H1 (cell line): ENCODE measurements around the gene VAMP2. TPM values are rescaled to one million over a fixed set of nuclear protein-coding genes. Genes with fewer than 3 reads are reported as not detected.
A peak's percentile ranks its signal among the peaks of the same experiment; 100 is the strongest.

Source experiments
- CTCF ChIA-PET: fragments of 300-600 bp; sonication (Branson Sonifier 250); formaldehyde crosslinking; loops from one replicate; lab custom pipeline; 2021; ENCODE audit not compliant: partially characterized antibody; lab: Charles Lee
- POLR2A ChIA-PET: fragments of 300-600 bp; sonication (Branson Sonifier 250); formaldehyde crosslinking; loops from one replicate; lab custom pipeline; 2021; ENCODE audit warnings: inconsistent platforms; ENCODE audit not compliant: partially characterized antibody; lab: Charles Lee
- DNase-seq, 2 experiments: peaks; one replicate each; pipeline versions ENCODE4 v3.0.0 to v3.0.0-alpha.2; 2010 to 2022; ENCODE audit warnings: low spot score in 2 of 2, low read depth in 1 of 2, mixed read lengths in 1 of 2
- FAIRE-seq: peaks from 2 replicates; lab custom pipeline; 2011; peaks lifted over from hg19 to GRCh38; lab: Jason Lieb, UNC
- H2AFZ ChIP-seq: 2 replicates; pipeline ENCODE4 v1.8.1; 2012; ENCODE audit warnings: low read length, inconsistent platforms
- H2AK5ac ChIP-seq: 2 replicates; pipeline ENCODE4 v1.6.1; 2013; ENCODE audit warnings: low read depth, low read length
- H2BK120ac ChIP-seq: replicated peaks from 2 replicates; pipeline ENCODE3; 2013; ENCODE audit warnings: low read depth, low read length, inconsistent platforms
- H2BK12ac ChIP-seq: 2 replicates; pipeline ENCODE4 v1.6.1; 2013; ENCODE audit warnings: low read depth, low read length
- H2BK15ac ChIP-seq: 2 replicates; pipeline ENCODE4 v1.6.1; 2013; ENCODE audit warnings: low read length
- H2BK20ac ChIP-seq: 2 replicates; pipeline ENCODE4 v1.6.1; 2013; ENCODE audit warnings: low read length
- H2BK5ac ChIP-seq: 2 replicates; pipeline ENCODE4 v1.6.1; 2013; ENCODE audit warnings: low read depth, low read length
- H3K14ac ChIP-seq: 2 replicates; pipeline ENCODE4 v1.6.1; 2013; ENCODE audit warnings: inconsistent platforms; ENCODE audit not compliant: insufficient read length
- H3K18ac ChIP-seq: 2 replicates; pipeline ENCODE4 v1.6.1; 2013; ENCODE audit warnings: low read length; ENCODE audit errors: extremely low read depth
- H3K23ac ChIP-seq: 2 replicates; pipeline ENCODE4 v1.6.1; 2013; ENCODE audit warnings: inconsistent platforms; ENCODE audit not compliant: insufficient read length
- H3K23me2 ChIP-seq: 2 replicates; pipeline ENCODE4 v1.6.1; 2013; ENCODE audit warnings: low read depth, low read length
- H3K27ac ChIP-seq: 2 replicates; pipeline ENCODE4 v1.6.1; 2011; ENCODE audit warnings: low read depth, low read length, inconsistent platforms
- H3K27me3 ChIP-seq, 4 experiments: replicated peaks in 1 of 4; 1 replicate in 1 of 4; 2 replicates in 3 of 4; pipeline versions ENCODE4 v1.6.1 to v1.8.1; 2011 to 2013; ENCODE audit warnings: low read length in 3 of 4, mild to moderate bottlenecking in 3 of 4, inconsistent platforms in 2 of 4, mixed read lengths in 2 of 4, moderate library complexity in 1 of 4; ENCODE audit not compliant: control insufficient read depth in 3 of 4, insufficient read depth in 3 of 4; ENCODE audit errors: extremely low read depth in 1 of 4
- H3K36me3 ChIP-seq, 4 experiments: 2 replicates each; pipeline versions ENCODE4 v1.6.1 to v1.8.1; 2011 to 2013; ENCODE audit warnings: mild to moderate bottlenecking in 4 of 4, low read length in 3 of 4, moderate library complexity in 2 of 4, control low read depth in 1 of 4, inconsistent platforms in 1 of 4; ENCODE audit not compliant: insufficient read depth in 4 of 4, control insufficient read depth in 2 of 4
- H3K4ac ChIP-seq: replicated peaks from 2 replicates; pipeline ENCODE3; 2013; ENCODE audit warnings: low read length, low read depth, mixed read lengths, inconsistent platforms; ENCODE audit not compliant: insufficient read length
- H3K4me1 ChIP-seq, 4 experiments: replicated peaks in 1 of 4; 1 replicate in 1 of 4; 2 replicates in 3 of 4; pipeline versions ENCODE4 v1.6.1 to v1.8.1; 2011 to 2013; ENCODE audit warnings: low read length in 3 of 4, inconsistent platforms in 2 of 4, mixed read lengths in 1 of 4; ENCODE audit not compliant: insufficient read depth in 4 of 4, control insufficient read depth in 3 of 4
- H3K4me2 ChIP-seq, 2 experiments: 2 replicates each; pipeline versions ENCODE4 v1.6.1 to v1.8.1; 2011 to 2013; ENCODE audit warnings: low read depth in 2 of 2, low read length in 2 of 2, control low read depth in 1 of 2, inconsistent platforms in 1 of 2, mild to moderate bottlenecking in 1 of 2; ENCODE audit not compliant: insufficient read depth in 1 of 2
- H3K4me3 ChIP-seq, 4 experiments: fragments of 200-600, 300-600 bp in 1 of 4; sonication (generic), shearing (Covaris generic), sonication (Bioruptor Twin) in 1 of 4; 2 replicates each; pipeline versions ENCODE4 v1.5.1 to v1.8.1; 2011 to 2016; ENCODE audit warnings: low read length in 4 of 4, low read depth in 3 of 4, control low read depth in 2 of 4, inconsistent platforms in 2 of 4, mild to moderate bottlenecking in 2 of 4, mixed read lengths in 1 of 4, moderate library complexity in 1 of 4; ENCODE audit not compliant: insufficient read depth in 2 of 4; ENCODE audit errors: extremely low read depth in 1 of 4
- H3K56ac ChIP-seq: replicated peaks from 2 replicates; pipeline ENCODE3; 2013; ENCODE audit warnings: low read depth, mild to moderate bottlenecking, mixed read lengths, low read length, inconsistent platforms; ENCODE audit not compliant: insufficient read length
- H3K79me1 ChIP-seq: 2 replicates; pipeline ENCODE4 v1.6.1; 2013; ENCODE audit warnings: low read depth, low read length, control low read depth
- H3K79me2 ChIP-seq, 2 experiments: 2 replicates each; pipeline versions ENCODE4 v1.6.1 to v1.8.1; 2012 to 2013; ENCODE audit warnings: low read length in 2 of 2, mild to moderate bottlenecking in 2 of 2, inconsistent platforms in 1 of 2; ENCODE audit not compliant: insufficient read depth in 2 of 2, control insufficient read depth in 1 of 2
- H3K9ac ChIP-seq, 4 experiments: replicated peaks in 1 of 4; 1 replicate in 1 of 4; 2 replicates in 3 of 4; pipeline versions ENCODE4 v1.6.1 to v1.8.1; 2011 to 2013; ENCODE audit warnings: low read depth in 3 of 4, low read length in 3 of 4, control low read depth in 2 of 4, mild to moderate bottlenecking in 2 of 4, moderate library complexity in 2 of 4, inconsistent platforms in 1 of 4; ENCODE audit errors: extremely low read depth in 1 of 4
- H3K9me3 ChIP-seq, 2 experiments: 2 replicates each; pipeline versions ENCODE4 v1.6.1 to v1.8.1; 2012 to 2013; ENCODE audit warnings: mild to moderate bottlenecking in 2 of 2, moderate library complexity in 2 of 2, control low read depth in 1 of 2, inconsistent platforms in 1 of 2, low read depth in 1 of 2, low read length in 1 of 2, mixed read lengths in 1 of 2; ENCODE audit not compliant: insufficient read depth in 2 of 2
- H4K20me1 ChIP-seq, 2 experiments: replicated peaks in 1 of 2; 2 replicates each; pipeline versions ENCODE3 to v1.8.1; 2011 to 2013; ENCODE audit warnings: inconsistent platforms in 2 of 2, low read length in 2 of 2, mild to moderate bottlenecking in 1 of 2; ENCODE audit not compliant: insufficient read depth in 2 of 2, control insufficient read depth in 1 of 2
- H4K5ac ChIP-seq: 2 replicates; pipeline ENCODE4 v1.6.1; 2013; ENCODE audit warnings: low read length, low read depth, mixed read lengths, inconsistent platforms; ENCODE audit not compliant: insufficient read length
- H4K8ac ChIP-seq: 2 replicates; pipeline ENCODE4 v1.8.0; 2013; ENCODE audit warnings: mild to moderate bottlenecking, moderate library complexity, low read length, inconsistent platforms; ENCODE audit not compliant: insufficient read depth; ENCODE audit errors: extremely low read depth
- H4K91ac ChIP-seq: replicated peaks from 2 replicates; pipeline ENCODE3; 2013; ENCODE audit warnings: low read length, mixed read lengths, inconsistent platforms; ENCODE audit not compliant: insufficient read length
- BRCA1 ChIP-seq: IDR thresholded peaks from 2 replicates; pipeline ENCODE4 v1.6.1; 2012; ENCODE audit warnings: low read depth, low read length, improper control_type of control experiment
- GTF2F1 ChIP-seq: IDR thresholded peaks from 2 replicates; pipeline ENCODE4 v1.6.1; 2012; ENCODE audit warnings: low read depth, low read length, improper control_type of control experiment, borderline replicate concordance
- PHF8 ChIP-seq: fragments of 200-600 bp; sonication (generic); conservative IDR thresholded peaks from 2 replicates; pipeline ENCODE4 v1.7.1; 2012; ENCODE audit warnings: low read depth, mild to moderate bottlenecking, inconsistent platforms, low read length, moderate library complexity
- RXRA ChIP-seq: IDR thresholded peaks from 2 replicates; pipeline ENCODE4 v1.6.1; 2011; ENCODE audit warnings: low read depth, mild to moderate bottlenecking, low read length, moderate library complexity; ENCODE audit not compliant: insufficient read depth
- WGBS, 2 experiments: shearing (Covaris generic) in 1 of 2; methylation state at CpG; one replicate each; pipeline versions ENCODE4 v1.1.6 to v1.1.7; 2013 to 2015; ENCODE audit warnings: low lambda C conversion rate in 2 of 2, mixed read lengths in 2 of 2, inconsistent platforms in 1 of 2, low coverage in 1 of 2, missing lambda C conversion rate in 1 of 2; ENCODE audit not compliant: insufficient replicate concordance in 2 of 2, insufficient coverage in 1 of 2, insufficient read length in 1 of 2; ENCODE audit errors: extremely low coverage in 1 of 2, missing lambda C conversion rate in 1 of 2; 5-methylcytosine and 5-hydroxymethylcytosine counted together
- polyA plus RNA-seq, 7 experiments: library from polyadenylated mRNA; depleted of rRNA in 3 of 7; stranded (reverse) in 5 of 7; unstranded in 2 of 7; fragments of >200 nt in 5 of 7; fragments of 200-250 nt in 2 of 7; gene quantifications; 1 replicate in 5 of 7; 2 replicates in 1 of 7; 4 replicates in 1 of 7; pipeline versions ENCODE4 v1.2.1 to v1.2.3, GENCODE V29; 2011 to 2013; ENCODE audit warnings: missing spikeins in 2 of 7, mixed read lengths in 2 of 7
- total RNA-seq: library from RNA; stranded (reverse); fragmentation: NEBNext Ultra II Directional; extraction: Animal tissue kit (Norgen Biotek cat#: 25700); gene quantifications from 2 replicates; pipeline ENCODE4 v1.2.1, GENCODE V29; 2021

VAMP2 gene
- total and polyA plus RNA-seq, 2 of the 8 experiments (the other 6 are each of a cell fraction or from before 2014, with no cell fraction given): 19.3 to 20.5 TPM

DNA sequence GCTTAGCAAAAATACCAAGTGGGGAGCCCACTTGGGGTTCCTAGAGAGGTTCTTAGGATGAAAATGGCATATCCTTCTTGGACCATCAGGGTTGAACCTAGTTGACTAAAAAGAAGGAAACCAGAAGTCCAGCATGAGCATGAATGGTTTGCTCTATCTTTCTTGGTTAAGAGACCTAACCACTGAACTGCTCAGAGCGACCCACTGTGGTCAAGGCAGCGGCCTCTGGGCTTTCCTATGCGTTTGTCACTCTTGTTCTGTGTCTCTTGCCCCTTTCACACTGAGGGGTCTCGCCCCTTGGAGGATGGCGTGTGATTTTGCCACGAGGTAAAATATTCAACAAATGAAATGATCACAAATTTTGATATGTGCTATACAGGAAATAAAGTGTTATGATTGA is 27.8 kb upstream of the VAMP2 start:
- H2BK120ac ChIP-seq: no peak overlapping the region
- TF ChIP-seq PHF8 (no peak), BRCA1 (no peak), GTF2F1 (no peak), RXRA (no peak)
- H2BK5ac ChIP-seq: no peak overlapping the region
- no peak overlapping the region for H2BK15ac ChIP-seq
- peaks cover 2 to 17% (median 11%) of the 10 kb centered on the region in 4 experiments for H3K27me3 ChIP-seq
- H3K79me2 ChIP-seq: no peaks in the 10 kb centered on the region
- peaks cover 4 to 21% (median 10%) of the 10 kb centered on the region in 4 experiments; a peak in 6 of 7 replicates for H3K4me1 ChIP-seq
- FAIRE-seq (no peak), DNase-seq (no peak)
- no peak overlapping the region for H3K23ac ChIP-seq
- H3K23me2 ChIP-seq: peaks cover 17% of the 10 kb centered on the region
- no peak overlapping the region for H3K4ac ChIP-seq
- ChIA-PET CTCF (interaction anchor here (1.1 to 1.7 kb wide), 4 partner anchors 18 to 72 kb away, joined by 3 to 5 read pairs (median 3); partner anchors contain the start of gene ALOXE3), POLR2A (interaction anchor here (0.9 to 19.9 kb wide), 17 partner anchors 14 to 186 kb away, joined by 3 to 373 read pairs (median 4); partner anchors contain the start of genes AURKB, KRABD2, PER1 and TMEM107)
- 59% methylated on average over 6 of the region's 6 CpGs; no CpG with 5 or more reads in 1 of the 2 experiments for WGBS, 2 experiments
- no peaks in the 10 kb centered on the region for H3K79me1 ChIP-seq
- no peak overlapping the region for H3K14ac ChIP-seq
- H3K56ac ChIP-seq: no peak overlapping the region
- no peak overlapping the region for H4K91ac ChIP-seq
- no peak overlapping the region for H4K5ac ChIP-seq
- H2AFZ ChIP-seq: no peak overlapping the region
- H2BK20ac ChIP-seq: no peak overlapping the region
- H3K18ac ChIP-seq: 0 out of 2 replicates have a peak overlapping the region, but pooled peaks have one; percentile 13
- H3K27ac ChIP-seq: no peak overlapping the region
- H3K4me2 ChIP-seq: peak overlapping the region; percentile 86 to 96
- H4K8ac ChIP-seq: no peak overlapping the region
- H3K9me3 ChIP-seq: no peaks in the 10 kb centered on the region
- H3K4me3 ChIP-seq: peak overlapping the region; percentile 9 to 89 (median 78); a peak in 7 of 8 replicates
- no peaks in the 10 kb centered on the region for H3K36me3 ChIP-seq
- no peak overlapping the region for H2AK5ac ChIP-seq
- H4K20me1 ChIP-seq: peaks cover 2 to 6% of the 10 kb centered on the region in 2 experiments
- no peak overlapping the region for H2BK12ac ChIP-seq
- H3K9ac ChIP-seq: no peak overlapping the region
